A549 (cell line): ENCODE measurements around the gene HOXC11. TPM values are rescaled to one million over a fixed set of nuclear protein-coding genes. Genes with fewer than 3 reads are reported as not detected.

Experiments
- ATAC-seq, 2 experiments: fragments of 200-7000 bp in 1 of 2; fragments of >200 bp in 1 of 2; cut with Nextera tagmentation in 1 of 2; cut with Tn5 transposase in 1 of 2; 3 replicates each; pipeline versions ENCODE4 v1.8.0 to v1.9.1; 2018 to 2020; ENCODE audit warnings: mild to moderate bottlenecking in 1 of 2, moderate library complexity in 1 of 2
- CTCF ChIA-PET: fragments of 300-600 bp; sonication (Branson Sonifier 250); formaldehyde crosslinking; extraction: SDS; loops from one replicate; lab custom pipeline; 2021; ENCODE audit warnings: antibody characterized with exemption, inconsistent platforms; lab: Yijun Ruan, JAX
- POLR2A ChIA-PET: fragments of 350-600 bp; formaldehyde crosslinking; extraction: SDS; loops from one replicate; lab custom pipeline; 2021; ENCODE audit warnings: antibody characterized with exemption, inconsistent platforms; lab: Yijun Ruan, JAX
- DNase-seq, 2 experiments: peaks; one replicate each; pipeline versions ENCODE4 v3.0.0 to v3.0.0-alpha.2; 2011 to 2016; ENCODE audit warnings: low read depth in 1 of 2, low spot score in 1 of 2
- FAIRE-seq: peaks from 2 replicates; lab custom pipeline; 2011; peaks lifted over from hg19 to GRCh38; lab: Jason Lieb, UNC
- H3K27ac ChIP-seq, 2 experiments: fragments of >200 bp; sonication (Bioruptor Twin); formaldehyde crosslinking; 3 replicates each; pipeline ENCODE4 v1.5.1; 2016 to 2017
- H3K4me1 ChIP-seq: fragments of >200 bp; sonication (Bioruptor Twin); formaldehyde crosslinking; 3 replicates; pipeline ENCODE4 v1.6.1; 2016
- H3K4me2 ChIP-seq: fragments of >200 bp; sonication (Bioruptor Twin); formaldehyde crosslinking; 3 replicates; pipeline ENCODE4 v1.6.1; 2016
- H3K4me3 ChIP-seq: fragments of >200 bp; sonication (Bioruptor Twin); formaldehyde crosslinking; 3 replicates; pipeline ENCODE4 v1.5.1; 2016
- H3K9me3 ChIP-seq: fragments of >200 bp; sonication (Bioruptor Twin); formaldehyde crosslinking; 3 replicates; pipeline ENCODE4 v1.6.1; 2016
- CHD2 ChIP-seq: fragments of 150-350 bp; IDR thresholded peaks from 2 replicates; pipeline ENCODE4 v1.6.1; 2014; ENCODE audit warnings: low read length; ENCODE audit not compliant: partially characterized antibody
- EHF ChIP-seq: fragments of 250-450 bp; sonication (Bioruptor Pico); IDR thresholded peaks from 2 replicates; pipeline ENCODE4 v1.5.0; 2020; ENCODE audit warnings: mild to moderate bottlenecking
- ESRRA ChIP-seq: fragments of 150-350 bp; IDR thresholded peaks from 2 replicates; pipeline ENCODE4 v1.6.1; 2014; ENCODE audit warnings: mild to moderate bottlenecking, low read length, borderline replicate concordance
- FOSB ChIP-seq: fragments of 250-450 bp; sonication (Bioruptor Pico); IDR thresholded peaks from 2 replicates; pipeline ENCODE4 v1.5.0; 2020; ENCODE audit warnings: mild to moderate bottlenecking, moderate library complexity
- FOXS1 ChIP-seq: fragments of 250-450 bp; sonication (Bioruptor Pico); IDR thresholded peaks from 2 replicates; pipeline ENCODE4 v1.5.0; 2020; ENCODE audit warnings: mild to moderate bottlenecking, moderate library complexity
- GATA3 ChIP-seq: IDR thresholded peaks from 2 replicates; pipeline ENCODE4 v1.6.1; 2012; ENCODE audit warnings: borderline replicate concordance
- HOXA7 ChIP-seq: fragments of 250-450 bp; sonication (Bioruptor Pico); IDR thresholded peaks from 2 replicates; pipeline ENCODE4 v1.5.0; 2020; ENCODE audit warnings: mild to moderate bottlenecking, moderate library complexity
- MAX ChIP-seq: IDR thresholded peaks from 2 replicates; pipeline ENCODE4 v1.6.1; 2012
- NR3C1 ChIP-seq: fragments of >200 bp; sonication (Bioruptor Twin); formaldehyde crosslinking; IDR thresholded peaks from 3 replicates; pipeline ENCODE4 v1.6.1; 2017
- PBX3 ChIP-seq: IDR thresholded peaks from 2 replicates; pipeline ENCODE4 v1.6.1; 2012
- POLR2A ChIP-seq: IDR thresholded peaks from 2 replicates; pipeline ENCODE4 v1.6.1; 2012; ENCODE audit warnings: mild to moderate bottlenecking, low read length
- RCOR1 ChIP-seq: fragments of 150-350 bp; IDR thresholded peaks from 2 replicates; pipeline ENCODE4 v1.6.1; 2014; ENCODE audit warnings: antibody characterized with exemption, low read length, low read depth
- REST ChIP-seq: fragments of 200-600 bp; sonication (generic); IDR thresholded peaks from 2 replicates; pipeline ENCODE4 v1.6.1; 2016; ENCODE audit warnings: antibody characterized with exemption, mild to moderate bottlenecking, moderate library complexity
- RFX5 ChIP-seq: fragments of 450-650 bp; IDR thresholded peaks from 2 replicates; pipeline ENCODE4 v1.7.1; 2014; ENCODE audit warnings: antibody characterized with exemption, mild to moderate bottlenecking, moderate library complexity
- TP53 ChIP-seq: fragments of 250-450 bp; sonication (Bioruptor Pico); IDR thresholded peaks from 2 replicates; pipeline ENCODE4 v1.5.0; 2021; ENCODE audit warnings: mild to moderate bottlenecking, moderate library complexity
- ZFP36 ChIP-seq: fragments of 450-650 bp; IDR thresholded peaks from 2 replicates; pipeline ENCODE4 v1.6.1; 2014; ENCODE audit warnings: borderline replicate concordance; ENCODE audit not compliant: partially characterized antibody
- WGBS: methylation state at CpG from one replicate; pipeline ENCODE4 v1.1.6; 2017; ENCODE audit errors: missing lambda C conversion rate; 5-methylcytosine and 5-hydroxymethylcytosine counted together
- polyA plus RNA-seq, 4 experiments: library from polyadenylated mRNA; depleted of rRNA in 3 of 4; stranded (reverse); fragments of >200 nt; fragmentation: RNase III in 1 of 4; extraction: RNeasy Plus Mini Kit Qiagen cat#74134 plus additional on column Dnase treatment in 1 of 4; gene quantifications; 2 replicates in 3 of 4; 3 replicates in 1 of 4; pipeline ENCODE4 v1.2.3, GENCODE V29; 2011 to 2017
- TF ChIP-seq, protein P1 (sequence below): fragments of 250-450 bp; sonication (Bioruptor Pico); IDR thresholded peaks from 2 replicates; pipeline ENCODE4 v1.5.0; 2021; ENCODE audit warnings: mild to moderate bottlenecking, moderate library complexity, borderline replicate concordance
- TF ChIP-seq, protein P2 (sequence below): fragments of 150-350 bp; IDR thresholded peaks from 2 replicates; pipeline ENCODE4 v1.6.1; 2014; ENCODE audit warnings: low read depth, mild to moderate bottlenecking, low read length

The HOXC11 gene
- polyA plus RNA-seq, 2 of the 4 experiments (the other 2 are of a cell fraction) = 0.45 to 0.58 TPM

- Histone ChIP-seq H3K9me3 (no peaks in the 10 kb centered on the region), H3K4me3 (no peak overlapping the region), H3K4me1 (peaks cover 7% of the 10 kb centered on the region; the same call in 1 of the 3 replicates), H3K4me2 (no peak overlapping the region), H3K27ac (no peak overlapping the region)
- WGBS = 98% methylated on average over 3 of the region's 3 CpGs
- FAIRE-seq (no peak), DNase-seq (no peak), ATAC-seq (no peak)
- no peak for TF ChIP-seq TP53
- no peak for TF ChIP-seq RFX5
- TF ChIP-seq REST = no peak
- TF ChIP-seq POLR2A = no peak
- POLR2A ChIA-PET = no interaction called here
- CTCF ChIA-PET = interaction anchor here (1.0 to 3.0 kb wide), 5 partner anchors 12 to 230 kb away, joined by 3 to 14 read pairs (median 3); partner anchors contain the start of gene HOXC10
Measured at GRCh38 chr12:53971129-53971528, 1.8 kb upstream of the HOXC11 start.

- ATAC-seq (no peak), DNase-seq (no peak), FAIRE-seq (no peak)
- Histone ChIP-seq H3K27ac (no peak overlapping the region), H3K9me3 (no peaks in the 10 kb centered on the region), H3K4me3 (no peak overlapping the region), H3K4me2 (no peak overlapping the region), H3K4me1 (peaks cover 7% of the 10 kb centered on the region; the same call in 1 of the 3 replicates)
- TF ChIP-seq FOSB (CRISPR knock-in tag) (no peak), CHD2 (no peak), HOXA7 (CRISPR knock-in tag) (no peak), EHF (no peak), PBX3 (no peak), NR3C1 (no peak), ESRRA (no peak), ZFP36 (no peak), FOXS1 (no peak), RFX5 (no peak), GATA3 (no peak), RCOR1 (no peak), MAX (no peak), REST (no peak)
- TF ChIP-seq, protein P1, sequence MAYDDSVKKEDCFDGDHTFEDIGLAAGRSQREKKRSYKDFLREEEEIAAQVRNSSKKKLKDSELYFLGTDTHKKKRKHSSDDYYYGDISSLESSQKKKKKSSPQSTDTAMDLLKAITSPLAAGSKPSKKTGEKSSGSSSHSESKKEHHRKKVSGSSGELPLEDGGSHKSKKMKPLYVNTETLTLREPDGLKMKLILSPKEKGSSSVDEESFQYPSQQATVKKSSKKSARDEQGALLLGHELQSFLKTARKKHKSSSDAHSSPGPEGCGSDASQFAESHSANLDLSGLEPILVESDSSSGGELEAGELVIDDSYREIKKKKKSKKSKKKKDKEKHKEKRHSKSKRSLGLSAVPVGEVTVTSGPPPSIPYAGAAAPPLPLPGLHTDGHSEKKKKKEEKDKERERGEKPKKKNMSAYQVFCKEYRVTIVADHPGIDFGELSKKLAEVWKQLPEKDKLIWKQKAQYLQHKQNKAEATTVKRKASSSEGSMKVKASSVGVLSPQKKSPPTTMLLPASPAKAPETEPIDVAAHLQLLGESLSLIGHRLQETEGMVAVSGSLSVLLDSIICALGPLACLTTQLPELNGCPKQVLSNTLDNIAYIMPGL (CRISPR knock-in tag) = no peak
- TF ChIP-seq, protein P2, sequence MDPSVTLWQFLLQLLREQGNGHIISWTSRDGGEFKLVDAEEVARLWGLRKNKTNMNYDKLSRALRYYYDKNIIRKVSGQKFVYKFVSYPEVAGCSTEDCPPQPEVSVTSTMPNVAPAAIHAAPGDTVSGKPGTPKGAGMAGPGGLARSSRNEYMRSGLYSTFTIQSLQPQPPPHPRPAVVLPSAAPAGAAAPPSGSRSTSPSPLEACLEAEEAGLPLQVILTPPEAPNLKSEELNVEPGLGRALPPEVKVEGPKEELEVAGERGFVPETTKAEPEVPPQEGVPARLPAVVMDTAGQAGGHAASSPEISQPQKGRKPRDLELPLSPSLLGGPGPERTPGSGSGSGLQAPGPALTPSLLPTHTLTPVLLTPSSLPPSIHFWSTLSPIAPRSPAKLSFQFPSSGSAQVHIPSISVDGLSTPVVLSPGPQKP = no peak
- ChIA-PET CTCF (interaction anchor here (0.8 to 3.0 kb wide), 6 partner anchors 12 to 230 kb away, joined by 3 to 14 read pairs (median 4); partner anchors contain the start of gene HOXC10), POLR2A (no interaction called here)
- 93% methylated on average over 2 of the region's 2 CpGs for WGBS
Measured at GRCh38 chr12:53971686-53972085, 1.2 kb upstream of the HOXC11 start.
